ENCODE data around the gene CSHL1.
"Not testable (repeated sequence)": the region's sequence is repeated elsewhere in the genome, so short reads cannot be mapped to it uniquely, and the experiment has no call there.

Gene CSHL1

GRCh38 chr17:63881935-63882601 is 29.0 kb downstream of the CSHL1 start, which contains the start of gene GH2:
TSS of gene GH2 (minus strand) at chr17:63881944. CDS start at chr17:63881801, 143 bp downstream.
- DNase-seq: peak; percentile 24 to 37

GRCh38 chr17:63881337-63881736 is 29.7 kb downstream of the CSHL1 start:
- not testable (repeated sequence) for DNase-seq

- DNase-seq: no peak
Measured at GRCh38 chr17:63880706-63881105, 30.4 kb downstream of the CSHL1 start.

- DNase-seq: not testable (repeated sequence)
Measured at GRCh38 chr17:63878413-63878812, 32.6 kb downstream of the CSHL1 start.

- not testable (repeated sequence) for DNase-seq
Measured at GRCh38 chr17:63874693-63875092, 36.4 kb downstream of the CSHL1 start.

- DNase-seq: not testable (repeated sequence)
Measured at GRCh38 chr17:63874061-63874626, 36.9 kb downstream of the CSHL1 start.

GRCh38 chr17:63873577-63873976 is 37.5 kb downstream of the CSHL1 start, which contains the start of gene CSH2:
TSS of gene CSH2 (minus strand) at chr17:63873677. CDS start at chr17:63873614, 63 bp downstream.
- DNase-seq: not testable (repeated sequence)

GRCh38 chr17:63871646-63872365 is 39.3 kb downstream of the CSHL1 start:
- not testable (repeated sequence) for DNase-seq

GRCh38 chr17:63870292-63870665 is 40.8 kb downstream of the CSHL1 start:
- not testable (repeated sequence) for DNase-seq

- DNase-seq: not testable (repeated sequence)
Measured at GRCh38 chr17:63869491-63870291, 41.4 kb downstream of the CSHL1 start.

GRCh38 chr17:63866625-63867024 is 44.4 kb downstream of the CSHL1 start:
- not testable (repeated sequence) for DNase-seq

Data from NCI-H2081 (cell line).